SU-DHL-6 (cell line): ENCODE results near the gene PTPRCAP.

Experiments
- H2AFZ ChIP-seq: fragments of 200-600 bp; sonication (generic); 2 replicates; pipeline ENCODE4 v1.6.1; 2014; ENCODE audit warnings: low read depth, mild to moderate bottlenecking, moderate library complexity, mixed read lengths, antibody characterized with exemption, low read length; ENCODE audit not compliant: severe bottlenecking
- H3F3A ChIP-seq: fragments of 200-600 bp; shearing (Covaris generic); 2 replicates; pipeline ENCODE4 v1.6.0; 2016; ENCODE audit warnings: antibody characterized with exemption, mild to moderate bottlenecking; ENCODE audit not compliant: insufficient read depth
- H3K27ac ChIP-seq: fragments of 200-600 bp; sonication (generic); 2 replicates; pipeline ENCODE4 v1.5.1; 2016; ENCODE audit warnings: low read depth, mild to moderate bottlenecking, low read length, moderate library complexity, mixed read lengths
- H3K27me3 ChIP-seq: fragments of 200-600 bp; sonication (generic), shearing (Covaris generic); 2 replicates; pipeline ENCODE4 v1.6.0; 2014; ENCODE audit warnings: mild to moderate bottlenecking, low read length
- H3K36me3 ChIP-seq: fragments of 200-600 bp; sonication (generic); 2 replicates; pipeline ENCODE4 v1.6.1; 2014; ENCODE audit warnings: mild to moderate bottlenecking, low read length, mixed read lengths
- H3K4me2 ChIP-seq: fragments of 300-600, 200-600 bp; shearing (Covaris generic), sonication (generic); 2 replicates; pipeline ENCODE4 v1.6.0; 2014; ENCODE audit warnings: low read length, low read depth, mild to moderate bottlenecking; ENCODE audit not compliant: poor library complexity, severe bottlenecking
- H3K4me3 ChIP-seq: fragments of 200-600 bp; sonication (generic); 2 replicates; pipeline ENCODE4 v1.5.1; 2014; ENCODE audit warnings: antibody characterized with exemption, low read length, mild to moderate bottlenecking, mixed read lengths; ENCODE audit not compliant: insufficient read depth, poor library complexity, severe bottlenecking
- H3K79me2 ChIP-seq: fragments of 200-600 bp; sonication (generic); 2 replicates; pipeline ENCODE4 v1.6.1; 2014; ENCODE audit warnings: mild to moderate bottlenecking, low read length, moderate library complexity; ENCODE audit not compliant: insufficient read depth
- H3K9ac ChIP-seq: fragments of 200-600 bp; sonication (generic); 2 replicates; pipeline ENCODE4 v1.7.0; 2014; ENCODE audit warnings: mild to moderate bottlenecking, low read length
- H3K9me2 ChIP-seq: fragments of 200-600 bp; sonication (generic); replicated peaks from 2 replicates; pipeline ENCODE4 v1.6.1; 2014; ENCODE audit warnings: low read length; ENCODE audit not compliant: insufficient read depth
- H3K9me3 ChIP-seq: fragments of 200-600 bp; sonication (generic); 2 replicates; pipeline ENCODE4 v1.6.1; 2014; ENCODE audit warnings: low read length, mixed read lengths; ENCODE audit not compliant: insufficient read depth
- H4K20me1 ChIP-seq: fragments of 200-600 bp; sonication (generic); 2 replicates; pipeline ENCODE4 v1.6.1; 2014; ENCODE audit warnings: low read depth, mild to moderate bottlenecking, antibody characterized with exemption, low read length, moderate library complexity, mixed read lengths
- CTCF ChIP-seq: fragments of 200-600 bp; sonication (generic); IDR thresholded peaks from one replicate; pipeline ENCODE4 v1.5.1; 2017; ENCODE audit warnings: antibody characterized with exemption, mild to moderate bottlenecking, low read length, moderate library complexity; ENCODE audit not compliant: insufficient read depth, poor library complexity, severe bottlenecking
- EZH2phosphoT487 ChIP-seq: fragments of 200-600 bp; sonication (generic), shearing (Covaris generic); conservative IDR thresholded peaks from 2 replicates; pipeline ENCODE4 v1.6.1; 2018; ENCODE audit warnings: mild to moderate bottlenecking, antibody characterized with exemption, low read length, moderate library complexity, mixed read lengths

PTPRCAP gene

GRCh38 chr11:67398661-67399563, 38.6 kb downstream of the PTPRCAP start:
- Histone ChIP-seq H4K20me1 (no peaks in the 10 kb centered on the region), H2AFZ (no peak overlapping the region), H3K27me3 (no peaks in the 10 kb centered on the region), H3K36me3 (no peaks in the 10 kb centered on the region), H3F3A (peaks cover 16% of the 10 kb centered on the region), H3K9me2 (no peaks in the 10 kb centered on the region), H3K9me3 (no peaks in the 10 kb centered on the region), H3K27ac (no peak overlapping the region), H3K4me2 (no peak overlapping the region), H3K4me3 (no peak overlapping the region), H3K79me2 (peaks cover 15% of the 10 kb centered on the region), H3K9ac (no peak overlapping the region)
- TF ChIP-seq EZH2phosphoT487 (no peak), CTCF (no peak)

- H3K79me2 ChIP-seq: peaks cover 15% of the 10 kb centered on the region
- H3K4me2 ChIP-seq: no peak overlapping the region
Observed at GRCh38 chr11:67397986-67398660, 39.4 kb downstream of the PTPRCAP start.

GRCh38 chr11:67397536-67397935, 39.9 kb downstream of the PTPRCAP start:
- no peaks in the 10 kb centered on the region for H4K20me1 ChIP-seq
- peaks cover 17% of the 10 kb centered on the region for H3K79me2 ChIP-seq
- no peaks in the 10 kb centered on the region for H3K36me3 ChIP-seq
- no peak overlapping the region for H3K27ac ChIP-seq
- no peak overlapping the region for H3K4me3 ChIP-seq
- no peaks in the 10 kb centered on the region for H3K9me2 ChIP-seq
- no peak overlapping the region for H3K4me2 ChIP-seq
- TF ChIP-seq EZH2phosphoT487 (no peak), CTCF (no peak)
- H3K9me3 ChIP-seq: no peaks in the 10 kb centered on the region
- H3F3A ChIP-seq: peaks cover 6% of the 10 kb centered on the region; the same call in 1 of the 2 replicates
- no peak overlapping the region for H3K9ac ChIP-seq
- H3K27me3 ChIP-seq: no peaks in the 10 kb centered on the region
- H2AFZ ChIP-seq: no peak overlapping the region

More at GRCh38 chr11:67397986-67398660, 39.4 kb downstream of the PTPRCAP start:
- TF ChIP-seq EZH2phosphoT487 (no peak), CTCF (no peak)
- H3K9me3 ChIP-seq: no peaks in the 10 kb centered on the region
- H3K9ac ChIP-seq: no peak overlapping the region
- H3K27me3 ChIP-seq: no peaks in the 10 kb centered on the region
- H3K9me2 ChIP-seq: no peaks in the 10 kb centered on the region
- H3K36me3 ChIP-seq: no peaks in the 10 kb centered on the region
- H4K20me1 ChIP-seq: no peaks in the 10 kb centered on the region
- no peak overlapping the region for H3K27ac ChIP-seq
- H3K4me3 ChIP-seq: no peak overlapping the region
- H2AFZ ChIP-seq: no peak overlapping the region
- H3F3A ChIP-seq: peaks cover 8% of the 10 kb centered on the region
